Stimulated activated naive CD8-positive, alpha-beta T cell treated with anti-CD3 and anti-CD28 coated beads, Interleukin-15, amount 100 ng/mL, for 72 hours (primary cell): Measurements from ENCODE around the gene MINDY2.
A peak's percentile ranks its signal among the peaks of the same experiment; 100 is the strongest.

Source experiments
- ATAC-seq: fragments of 150-1000 bp; cut with Tn5 transposase; 2 replicates; pipeline ENCODE4 v1.10.0; 2021; ENCODE audit warnings: mild to moderate bottlenecking, moderate library complexity
- DNase-seq, 2 donors: peaks; one replicate each; pipeline ENCODE4 v3.0.0; 2021 to 2022
- H3K27ac Mint-ChIP-seq, 2 donors: one replicate each; pipeline ENCODE4 v1.8.0; 2022; ENCODE audit warnings: mild to moderate bottlenecking in 2 of 2, mixed read lengths in 2 of 2, moderate library complexity in 2 of 2
- H3K27me3 Mint-ChIP-seq: one replicate; pipeline ENCODE4 v1.8.0; 2022; ENCODE audit warnings: mixed read lengths
- H3K4me1 Mint-ChIP-seq: one replicate; pipeline ENCODE4 v1.8.0; 2022; ENCODE audit warnings: mild to moderate bottlenecking, mixed read lengths
- H3K4me3 Mint-ChIP-seq, 2 donors: one replicate each; pipeline ENCODE4 v1.8.0; 2022; ENCODE audit warnings: mild to moderate bottlenecking in 2 of 2, mixed read lengths in 2 of 2, moderate library complexity in 1 of 2
- H3K9me3 Mint-ChIP-seq, 2 donors: one replicate each; pipeline ENCODE4 v1.8.0; 2022; ENCODE audit warnings: mixed read lengths in 2 of 2

MINDY2 gene, protein sequence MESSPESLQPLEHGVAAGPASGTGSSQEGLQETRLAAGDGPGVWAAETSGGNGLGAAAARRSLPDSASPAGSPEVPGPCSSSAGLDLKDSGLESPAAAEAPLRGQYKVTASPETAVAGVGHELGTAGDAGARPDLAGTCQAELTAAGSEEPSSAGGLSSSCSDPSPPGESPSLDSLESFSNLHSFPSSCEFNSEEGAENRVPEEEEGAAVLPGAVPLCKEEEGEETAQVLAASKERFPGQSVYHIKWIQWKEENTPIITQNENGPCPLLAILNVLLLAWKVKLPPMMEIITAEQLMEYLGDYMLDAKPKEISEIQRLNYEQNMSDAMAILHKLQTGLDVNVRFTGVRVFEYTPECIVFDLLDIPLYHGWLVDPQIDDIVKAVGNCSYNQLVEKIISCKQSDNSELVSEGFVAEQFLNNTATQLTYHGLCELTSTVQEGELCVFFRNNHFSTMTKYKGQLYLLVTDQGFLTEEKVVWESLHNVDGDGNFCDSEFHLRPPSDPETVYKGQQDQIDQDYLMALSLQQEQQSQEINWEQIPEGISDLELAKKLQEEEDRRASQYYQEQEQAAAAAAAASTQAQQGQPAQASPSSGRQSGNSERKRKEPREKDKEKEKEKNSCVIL

DNA sequence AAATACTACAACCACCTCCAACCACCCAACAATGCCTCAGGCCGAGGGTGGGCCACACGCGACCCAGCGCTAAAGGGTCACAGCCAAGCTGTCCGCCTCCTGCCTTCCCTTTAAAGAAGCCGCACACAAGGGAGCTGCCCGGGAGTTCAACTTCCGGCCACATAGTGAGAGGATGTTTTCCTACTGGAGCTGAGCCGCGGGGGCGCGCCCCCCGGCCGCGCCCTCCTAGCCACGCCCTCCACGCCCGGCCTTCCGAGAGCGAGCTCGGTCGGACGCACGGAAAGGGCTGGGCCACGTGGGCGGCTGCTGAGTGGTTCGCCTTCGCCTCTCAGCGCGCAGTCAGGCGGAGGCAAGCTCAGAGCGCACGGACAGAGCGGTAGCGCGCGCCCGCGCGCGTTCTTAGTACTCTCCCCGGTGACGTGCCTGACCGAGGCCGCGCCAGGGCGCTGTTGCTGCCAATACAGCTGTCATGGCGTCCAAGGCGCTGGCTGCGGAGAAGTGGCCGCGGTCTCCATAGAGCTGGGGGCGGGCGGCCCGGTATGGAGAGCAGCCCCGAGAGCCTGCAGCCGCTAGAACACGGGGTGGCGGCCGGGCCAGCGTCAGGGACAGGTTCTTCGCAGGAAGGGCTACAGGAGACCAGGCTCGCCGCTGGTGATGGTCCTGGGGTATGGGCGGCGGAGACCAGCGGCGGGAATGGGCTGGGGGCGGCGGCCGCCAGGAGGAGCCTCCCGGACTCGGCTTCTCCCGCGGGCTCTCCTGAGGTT is at the start of gene MINDY2:
MINDY2 (plus strand) TSS at position 446 of the 764 bp plus-strand sequence; CDS start at position 540, 94 bp downstream.
- Mint-ChIP-seq H3K27me3 (no peaks in the 10 kb centered on the region), H3K9me3 (no peaks in the 10 kb centered on the region), H3K27ac (peak within 1 kb of the TSS; percentile 93 to 96), H3K4me1 (peaks cover 7% of the 10 kb centered on the region), H3K4me3 (peak within 1 kb of the TSS in 1 of 2 donors; percentile 99)
- DNase-seq, result peak; percentile 93 to 96
- ATAC-seq, result peak; percentile 98

DNA sequence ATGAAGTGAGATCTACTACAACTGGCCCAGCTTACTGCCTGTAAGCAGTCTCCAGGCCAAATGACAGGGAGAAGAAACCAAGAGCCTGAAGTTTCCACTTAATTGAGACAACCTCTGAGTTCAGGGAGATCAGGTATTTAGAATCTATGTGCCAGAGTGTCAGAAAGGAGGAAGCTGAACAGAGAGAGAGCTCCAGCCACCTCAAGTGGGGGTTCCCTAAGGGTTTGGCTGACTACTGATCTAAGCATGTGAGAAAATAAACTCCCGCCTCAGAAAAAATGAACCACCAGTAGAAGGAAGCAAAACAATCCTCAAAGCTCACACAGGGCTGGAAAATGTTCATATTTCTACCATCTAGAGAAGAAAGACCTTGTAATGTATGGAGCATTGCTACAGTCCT is 46.6 kb upstream of the MINDY2 start:
- H3K4me1 Mint-ChIP-seq, result peaks cover 43% of the 10 kb centered on the region
- no peak overlapping the region for H3K27ac Mint-ChIP-seq
- H3K9me3 Mint-ChIP-seq, result no peaks in the 10 kb centered on the region
- ATAC-seq (peak; percentile 67), DNase-seq (no peak)
- H3K27me3 Mint-ChIP-seq, result no peaks in the 10 kb centered on the region
- H3K4me3 Mint-ChIP-seq, result no peak overlapping the region

DNA sequence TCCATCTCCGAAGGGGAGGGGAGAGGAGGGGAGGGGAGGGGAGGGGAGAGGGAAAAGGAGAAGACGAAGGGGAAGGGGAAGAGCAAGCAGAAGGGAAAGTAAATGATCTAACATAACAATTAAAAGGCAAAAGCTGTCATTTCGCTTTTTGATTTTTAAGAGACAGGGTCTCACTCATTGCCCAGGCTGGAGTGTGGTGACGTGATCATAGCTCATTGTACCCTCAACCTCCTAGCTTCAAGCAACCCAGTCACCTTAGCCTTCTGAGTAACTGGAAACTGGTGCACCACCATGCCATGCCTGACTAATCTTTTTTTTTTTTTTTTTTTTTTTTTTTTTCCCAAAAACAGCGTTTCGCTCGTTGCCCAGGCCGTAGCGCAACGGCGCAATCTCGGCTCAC is 44.2 kb upstream of the MINDY2 start:
- peaks cover 40% of the 10 kb centered on the region for H3K4me1 Mint-ChIP-seq

DNA sequence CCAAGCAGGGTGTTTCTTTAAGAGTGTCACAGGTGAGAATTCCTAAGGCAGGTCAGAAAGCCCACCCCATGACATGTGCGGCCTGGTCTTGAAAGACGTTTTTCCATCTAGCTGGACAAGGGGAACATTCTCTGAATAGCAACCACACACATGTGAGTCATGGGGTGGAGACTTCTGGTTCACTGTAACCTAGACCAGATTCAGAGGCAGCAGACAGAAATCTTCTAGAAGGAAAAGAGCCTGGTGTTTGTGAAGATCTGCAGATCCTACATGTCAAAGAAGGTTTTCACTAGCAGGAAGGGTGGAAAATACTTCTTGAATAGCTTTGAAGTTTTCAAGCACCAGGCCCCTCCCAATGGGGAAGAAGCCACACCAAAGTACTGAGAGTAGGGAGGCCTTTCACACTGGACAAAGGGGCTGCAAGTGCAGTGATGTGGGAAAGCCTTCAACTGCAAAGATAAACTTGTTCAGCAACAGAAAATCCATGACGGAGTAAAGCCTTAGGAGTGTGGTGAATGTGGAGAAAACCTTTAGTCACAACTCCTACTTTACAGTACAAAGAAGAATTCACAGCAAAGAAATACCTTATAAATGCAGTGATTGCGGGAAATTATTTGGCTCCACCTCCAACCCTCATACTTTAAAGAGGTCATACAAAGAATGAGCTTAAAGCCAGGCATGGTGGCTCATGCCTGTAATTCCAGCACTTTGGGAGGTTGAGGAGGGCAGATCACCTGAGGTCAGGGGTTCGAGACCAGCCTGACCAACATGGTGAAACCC is 39.2 kb upstream of the MINDY2 start:
- DNase-seq (no peak), ATAC-seq (no peak)
- no peaks in the 10 kb centered on the region for H3K9me3 Mint-ChIP-seq
- no peak overlapping the region for H3K4me3 Mint-ChIP-seq
- H3K27me3 Mint-ChIP-seq, result no peaks in the 10 kb centered on the region
- H3K27ac Mint-ChIP-seq, result no peak overlapping the region
- peaks cover 43% of the 10 kb centered on the region for H3K4me1 Mint-ChIP-seq

More for the DNA sequence above, 44.2 kb upstream of the MINDY2 start:
- DNase-seq, result no peak
- Mint-ChIP-seq H3K9me3 (no peaks in the 10 kb centered on the region), H3K27me3 (no peaks in the 10 kb centered on the region), H3K4me3 (no peak overlapping the region), H3K27ac (no peak overlapping the region)
- no peak for ATAC-seq

DNA sequence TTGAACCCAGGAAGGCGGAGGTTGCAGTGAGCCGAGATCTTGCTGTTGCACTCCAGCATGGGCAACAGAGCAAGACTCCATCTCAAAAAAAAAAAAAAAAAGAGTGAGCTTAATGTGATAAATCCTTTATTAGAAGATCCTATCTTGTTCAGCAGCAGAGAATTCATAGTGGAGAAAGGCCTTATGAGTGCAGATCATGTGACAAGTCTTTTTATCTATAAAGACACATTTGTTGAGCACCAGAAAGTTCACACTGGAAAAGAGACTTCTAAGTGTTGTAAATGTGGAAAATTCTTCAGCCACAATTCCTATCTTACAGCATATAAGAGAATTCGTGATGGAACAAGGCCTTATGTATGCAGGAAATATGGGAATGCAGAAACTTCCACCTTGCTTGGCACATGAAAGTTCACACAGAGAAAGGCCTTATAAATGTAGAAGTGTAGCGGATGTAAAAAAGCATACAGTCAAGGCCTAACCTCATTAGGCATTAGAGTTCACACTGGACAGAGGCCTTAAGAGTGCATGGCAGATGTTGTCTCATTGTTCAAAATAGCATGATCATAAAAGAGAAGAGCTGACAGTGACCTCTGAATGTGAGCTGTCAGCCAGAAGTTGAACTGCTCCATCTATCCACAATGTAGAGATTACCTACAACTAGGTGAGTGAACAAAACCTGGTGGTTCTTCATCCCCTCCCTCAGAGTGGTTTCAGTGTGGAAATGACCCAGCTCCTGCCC is 38.3 kb upstream of the MINDY2 start:
- no peak for DNase-seq
- no peaks in the 10 kb centered on the region for H3K27me3 Mint-ChIP-seq
- H3K4me1 Mint-ChIP-seq, result peaks cover 52% of the 10 kb centered on the region
- no peaks in the 10 kb centered on the region for H3K9me3 Mint-ChIP-seq
- H3K27ac Mint-ChIP-seq, result no peak overlapping the region
- no peak for ATAC-seq
- H3K4me3 Mint-ChIP-seq, result no peak overlapping the region

DNA sequence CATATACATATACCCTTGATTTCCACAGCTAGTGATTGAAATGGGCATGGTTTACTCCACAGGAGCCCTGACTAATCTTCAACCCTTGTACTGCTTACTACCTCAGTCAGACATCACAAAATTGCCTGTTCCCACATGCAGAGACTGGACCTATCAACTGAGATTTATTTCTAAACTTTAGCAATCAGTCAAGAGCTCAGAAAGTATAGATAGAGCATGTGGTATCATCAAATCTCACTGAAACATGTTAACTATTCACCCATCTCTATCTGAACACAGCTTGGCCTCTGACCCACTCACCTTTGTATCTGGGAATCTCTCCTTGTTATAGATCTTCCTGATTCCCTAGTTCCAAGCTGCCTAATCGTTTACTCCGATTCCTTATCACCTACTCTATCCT is 36.2 kb upstream of the MINDY2 start:
- Mint-ChIP-seq H3K27ac (no peak overlapping the region), H3K4me3 (no peak overlapping the region), H3K4me1 (peaks cover 67% of the 10 kb centered on the region), H3K9me3 (no peaks in the 10 kb centered on the region), H3K27me3 (no peaks in the 10 kb centered on the region)
- no peak for ATAC-seq
- no peak for DNase-seq

DNA sequence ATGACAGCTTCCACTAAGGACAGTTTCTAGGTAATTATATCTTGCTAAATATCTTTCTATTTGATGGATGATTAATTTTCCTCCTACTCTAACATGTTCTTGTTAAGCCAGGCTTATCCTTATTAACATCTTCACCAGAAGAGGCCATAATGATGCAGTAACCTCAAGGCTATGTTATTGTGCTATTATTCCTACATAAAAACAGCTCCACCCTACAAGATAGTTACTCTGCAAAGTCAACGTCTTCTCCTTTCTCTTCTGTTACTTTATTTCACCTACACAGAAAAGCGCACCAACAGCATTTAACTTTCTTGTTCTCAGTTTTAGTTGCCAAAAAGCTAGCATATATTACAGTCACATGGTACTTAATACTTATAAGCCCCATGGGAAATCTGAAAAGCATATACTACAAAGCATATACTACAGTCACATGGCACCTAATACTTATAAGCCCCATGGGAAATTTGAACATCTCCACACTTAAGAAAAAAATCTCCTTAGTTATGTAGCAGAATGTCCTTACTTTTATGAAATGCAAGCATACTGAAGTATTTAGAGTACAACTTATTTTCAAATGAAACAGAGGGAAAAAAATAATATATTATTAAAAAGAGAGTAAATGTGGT is 35.0 kb upstream of the MINDY2 start:
- no peak overlapping the region for H3K4me3 Mint-ChIP-seq
- ATAC-seq (no peak), DNase-seq (no peak)
- no peaks in the 10 kb centered on the region for H3K27me3 Mint-ChIP-seq
- no peaks in the 10 kb centered on the region for H3K9me3 Mint-ChIP-seq
- H3K27ac Mint-ChIP-seq, result no peak overlapping the region
- H3K4me1 Mint-ChIP-seq, result peaks cover 64% of the 10 kb centered on the region

DNA sequence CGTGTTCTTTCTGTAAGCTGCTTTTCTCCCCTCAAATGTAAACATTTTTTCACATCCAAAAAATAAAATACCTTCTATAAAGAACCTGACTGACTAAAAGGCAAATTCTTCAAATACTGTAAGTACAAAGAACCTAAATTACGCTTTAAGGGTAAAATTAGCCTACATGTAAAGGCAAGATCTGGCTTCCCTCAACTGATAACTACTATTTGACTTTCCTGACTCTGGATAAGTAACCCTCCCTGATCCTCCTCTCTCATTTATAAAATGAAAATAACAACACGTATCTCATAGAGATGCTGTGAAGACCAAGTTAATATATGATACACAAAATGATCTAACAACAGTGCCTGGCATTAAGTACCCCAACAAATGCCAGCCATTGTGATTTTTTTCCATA is 33.8 kb upstream of the MINDY2 start:
- no peak overlapping the region for H3K4me3 Mint-ChIP-seq
- H3K27me3 Mint-ChIP-seq, result no peaks in the 10 kb centered on the region
- H3K9me3 Mint-ChIP-seq, result no peaks in the 10 kb centered on the region
- ATAC-seq (no peak), DNase-seq (no peak)
- H3K4me1 Mint-ChIP-seq, result peaks cover 67% of the 10 kb centered on the region
- no peak overlapping the region for H3K27ac Mint-ChIP-seq

DNA sequence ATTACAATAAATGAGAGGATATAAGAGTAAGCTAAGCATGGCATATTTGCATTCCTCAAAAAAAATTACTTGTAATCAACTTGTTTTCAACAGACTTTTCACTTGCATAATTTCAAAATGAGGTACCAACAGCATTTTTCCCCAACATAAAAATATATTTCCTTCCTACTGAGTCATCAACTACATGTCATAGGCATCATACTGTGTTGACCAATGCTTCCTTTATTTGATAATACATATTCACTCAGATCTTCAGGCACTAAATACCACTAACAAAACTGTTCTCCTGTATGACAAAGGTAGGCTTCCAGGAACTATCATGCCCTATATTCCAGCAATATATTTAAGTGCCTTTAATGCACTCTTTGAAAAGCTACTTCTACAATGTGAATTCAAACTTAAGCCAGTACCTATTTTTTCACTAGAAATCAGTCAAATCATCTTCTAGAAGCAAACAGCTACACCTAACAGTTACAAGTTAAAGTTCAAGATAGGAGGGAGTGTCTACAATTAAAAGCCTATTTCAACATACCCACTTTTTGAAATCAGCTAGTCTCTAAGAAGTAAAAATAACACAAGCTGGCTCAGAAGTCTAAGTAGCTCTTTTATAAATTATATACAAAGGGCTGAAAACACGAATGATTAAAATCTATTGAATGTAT is 32.9 kb upstream of the MINDY2 start:
- Mint-ChIP-seq H3K9me3 (no peaks in the 10 kb centered on the region), H3K4me3 (peak overlapping the region; percentile 14 to 37), H3K27ac (no peak overlapping the region), H3K4me1 (peaks cover 67% of the 10 kb centered on the region), H3K27me3 (no peaks in the 10 kb centered on the region)
- ATAC-seq, result peak; percentile 68
- no peak for DNase-seq

DNA sequence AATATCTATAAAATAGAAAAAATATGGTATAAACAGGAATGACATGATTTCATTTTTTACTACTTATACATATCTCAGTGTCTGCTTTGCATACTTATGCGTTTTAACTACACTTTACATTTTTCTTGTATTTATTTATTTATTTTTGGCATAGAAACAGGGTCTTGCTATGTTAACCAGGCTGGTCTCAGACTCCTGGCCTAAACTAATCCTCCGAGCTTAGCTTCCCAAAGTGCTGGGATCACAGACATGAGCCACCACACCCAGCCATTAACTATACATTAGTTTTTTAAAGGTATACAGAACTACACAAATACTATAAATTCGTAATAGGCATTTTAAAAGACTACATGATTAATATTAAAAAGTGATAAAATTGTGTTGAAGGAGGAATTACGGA is 30.7 kb upstream of the MINDY2 start:
- Mint-ChIP-seq H3K4me3 (no peak overlapping the region), H3K4me1 (peaks cover 75% of the 10 kb centered on the region), H3K27ac (no peak overlapping the region)

DNA sequence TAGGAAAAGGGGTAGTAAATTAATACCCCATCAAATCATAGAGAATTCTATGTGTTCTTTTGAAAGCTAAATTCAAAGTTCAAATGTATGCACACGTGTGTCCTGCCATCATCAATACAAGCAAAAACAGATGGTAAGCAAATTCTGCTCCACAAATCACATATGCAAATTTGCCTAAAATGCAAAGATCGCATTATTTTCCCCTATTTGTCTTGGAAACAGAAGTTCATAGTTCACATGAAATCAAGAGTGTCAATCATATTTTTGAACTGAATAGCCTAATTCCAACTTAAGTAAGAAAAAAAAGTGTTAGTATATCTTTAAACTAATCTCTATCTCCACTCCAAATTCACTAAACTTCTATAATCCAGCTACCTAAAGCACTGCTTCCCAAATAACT is 30.1 kb upstream of the MINDY2 start:
- Mint-ChIP-seq H3K27ac (no peak overlapping the region), H3K4me1 (peaks cover 78% of the 10 kb centered on the region), H3K9me3 (no peaks in the 10 kb centered on the region), H3K27me3 (no peaks in the 10 kb centered on the region), H3K4me3 (no peak overlapping the region)
- ATAC-seq, result no peak
- no peak for DNase-seq

More for the DNA sequence above, 30.7 kb upstream of the MINDY2 start:
- DNase-seq (no peak), ATAC-seq (no peak)
- Mint-ChIP-seq H3K9me3 (no peaks in the 10 kb centered on the region), H3K27me3 (no peaks in the 10 kb centered on the region)

DNA sequence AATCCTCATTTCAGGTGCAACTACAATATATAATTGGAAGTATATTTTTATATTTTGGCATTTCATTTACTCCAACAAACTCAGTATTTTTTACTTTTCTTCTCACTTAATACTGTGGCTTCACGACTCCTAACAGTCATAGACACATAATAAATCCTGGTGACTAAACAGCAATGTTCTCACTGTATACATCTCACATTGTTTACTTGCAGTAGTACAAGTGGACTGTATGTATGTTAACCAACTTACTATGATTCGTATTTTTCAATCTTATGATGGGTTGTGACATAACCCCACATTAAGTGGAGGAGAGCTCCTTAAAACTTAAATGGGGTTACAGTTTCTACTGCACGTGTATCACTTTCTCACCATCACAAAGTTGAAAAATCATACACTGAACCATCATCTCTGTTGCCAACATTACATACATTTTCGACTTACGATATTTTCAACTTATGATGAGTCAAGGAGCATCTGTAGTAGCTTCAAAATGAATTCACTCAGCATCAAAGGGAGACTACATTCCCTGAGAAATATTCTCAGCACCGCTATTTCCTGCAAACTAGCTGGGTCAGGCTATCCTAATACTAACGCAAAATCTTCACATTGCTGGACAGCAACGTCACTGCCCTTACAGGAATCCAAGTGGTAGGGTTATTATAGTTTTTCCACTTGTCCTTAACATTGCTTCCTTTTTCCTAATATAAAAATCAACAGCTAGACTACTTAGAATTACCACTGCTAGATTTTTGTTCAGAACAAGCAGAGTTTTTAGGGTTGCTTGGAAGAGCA is 28.9 kb upstream of the MINDY2 start:
- Mint-ChIP-seq H3K27ac (no peak overlapping the region), H3K27me3 (no peaks in the 10 kb centered on the region), H3K9me3 (no peaks in the 10 kb centered on the region), H3K4me1 (peaks cover 71% of the 10 kb centered on the region), H3K4me3 (no peak overlapping the region)
- DNase-seq (no peak), ATAC-seq (peak; percentile 54)

DNA sequence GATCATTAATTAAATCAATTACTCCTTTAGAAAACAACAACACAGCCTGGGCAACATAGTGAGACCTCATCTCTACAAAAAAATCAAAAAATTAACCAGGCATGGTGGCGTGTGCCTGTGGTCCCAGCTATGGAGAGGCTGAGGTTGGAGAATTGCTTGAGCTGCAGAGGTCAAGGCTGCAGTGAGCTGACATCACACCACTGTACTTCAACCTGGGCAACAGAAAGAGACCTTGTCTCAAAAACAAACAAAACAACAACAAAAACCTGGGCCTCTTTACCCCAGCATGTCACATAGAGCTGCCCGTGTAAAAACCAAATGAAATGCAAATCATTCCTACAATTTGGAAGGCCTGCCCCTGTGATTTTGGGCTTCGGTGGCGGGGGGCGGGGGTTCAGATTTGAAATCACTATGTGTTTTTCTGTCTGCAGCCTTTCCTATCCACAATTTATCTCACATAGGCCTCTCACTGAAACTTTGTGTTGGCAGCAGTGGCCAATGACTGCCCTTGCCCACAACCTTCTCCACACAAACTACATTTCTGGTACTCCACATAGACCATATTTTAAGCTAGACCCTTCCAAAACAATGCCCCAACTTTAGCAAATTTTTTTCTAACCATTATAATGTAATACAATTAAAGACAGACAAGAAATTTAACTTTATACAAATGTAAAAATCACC is 28.1 kb upstream of the MINDY2 start:
- Mint-ChIP-seq H3K9me3 (no peaks in the 10 kb centered on the region), H3K27me3 (no peaks in the 10 kb centered on the region), H3K4me3 (peak overlapping the region; percentile 4 to 21), H3K4me1 (peaks cover 66% of the 10 kb centered on the region), H3K27ac (no peak overlapping the region)
- DNase-seq, result no peak
- ATAC-seq, result no peak
